Mesenchymal stem cell (in vitro differentiated cells and primary cell): ENCODE results near the gene NLGN1.

Source experiments
- DNase-seq: peaks from one replicate; pipeline ENCODE4 v3.0.0-alpha.2; 2013
- H2AFZ ChIP-seq: one replicate; pipeline ENCODE4 v1.6.1; 2013; ENCODE audit warnings: low read depth, mild to moderate bottlenecking, control low read depth, inconsistent platforms, low read length, moderate library complexity
- H2AK5ac ChIP-seq: 2 replicates; pipeline ENCODE4 v1.6.1; 2013; ENCODE audit warnings: low read length, moderate library complexity, mild to moderate bottlenecking, inconsistent platforms; ENCODE audit not compliant: severe bottlenecking
- H2BK120ac ChIP-seq: one replicate; pipeline ENCODE4 v1.6.1; 2013; ENCODE audit warnings: low read depth, mild to moderate bottlenecking, inconsistent platforms, low read length, moderate library complexity
- H2BK12ac ChIP-seq, 2 experiments: one replicate each; pipeline ENCODE4 v1.6.1; 2013; ENCODE audit warnings: inconsistent platforms in 2 of 2, low read length in 2 of 2, mild to moderate bottlenecking in 2 of 2, moderate library complexity in 2 of 2, control low read depth in 1 of 2
- H2BK15ac ChIP-seq: one replicate; pipeline ENCODE4 v1.6.1; 2013; ENCODE audit warnings: mild to moderate bottlenecking, low read depth, inconsistent platforms; ENCODE audit not compliant: poor library complexity, severe bottlenecking
- H2BK5ac ChIP-seq: 2 replicates; pipeline ENCODE4 v1.6.1; 2013; ENCODE audit warnings: low read depth, mild to moderate bottlenecking, low read length, control low read depth, inconsistent platforms; ENCODE audit not compliant: poor library complexity, severe bottlenecking
- H3K14ac ChIP-seq, 2 experiments: one replicate each; pipeline ENCODE4 v1.6.1; 2013; ENCODE audit warnings: inconsistent platforms in 2 of 2, low read length in 2 of 2, control low read depth in 1 of 2, mild to moderate bottlenecking in 1 of 2, moderate library complexity in 1 of 2
- H3K18ac ChIP-seq, 2 experiments: one replicate each; pipeline ENCODE4 v1.6.1; 2013; ENCODE audit warnings: inconsistent platforms in 2 of 2, low read length in 2 of 2, control low read depth in 1 of 2, low read depth in 1 of 2, mild to moderate bottlenecking in 1 of 2
- H3K23ac ChIP-seq, 2 experiments: one replicate each; pipeline ENCODE4 v1.6.1; 2013; ENCODE audit warnings: inconsistent platforms in 2 of 2, low read length in 2 of 2, mild to moderate bottlenecking in 2 of 2, moderate library complexity in 2 of 2, control low read depth in 1 of 2
- H3K27ac ChIP-seq: 2 replicates; pipeline ENCODE4 v1.5.1; 2013; ENCODE audit warnings: mild to moderate bottlenecking, moderate library complexity, low read length, control low read depth, inconsistent platforms; ENCODE audit not compliant: poor library complexity, severe bottlenecking
- H3K27me3 ChIP-seq, 2 experiments: 2 replicates each; pipeline versions ENCODE4 v1.6.1 to v1.7.0; 2013; ENCODE audit warnings: low read length in 2 of 2, mild to moderate bottlenecking in 2 of 2, moderate library complexity in 2 of 2, control low read depth in 1 of 2, inconsistent platforms in 1 of 2; ENCODE audit not compliant: control insufficient read depth in 1 of 2, insufficient read depth in 1 of 2
- H3K36me3 ChIP-seq, 2 experiments: 2 replicates each; pipeline versions ENCODE4 v1.6.1 to v1.7.0; 2013; ENCODE audit warnings: low read length in 2 of 2, control low read depth in 1 of 2, inconsistent platforms in 1 of 2, low read depth in 1 of 2, mild to moderate bottlenecking in 1 of 2; ENCODE audit not compliant: insufficient read depth in 2 of 2, control insufficient read depth in 1 of 2
- H3K4ac ChIP-seq, 2 experiments: one replicate each; pipeline ENCODE4 v1.6.1; 2013; ENCODE audit warnings: inconsistent platforms in 2 of 2, low read length in 2 of 2, mild to moderate bottlenecking in 2 of 2, moderate library complexity in 2 of 2, control low read depth in 1 of 2, low read depth in 1 of 2
- H3K4me1 ChIP-seq: 2 replicates; pipeline ENCODE4 v1.6.1; 2013; ENCODE audit warnings: low read depth, low read length, control low read depth; ENCODE audit not compliant: control insufficient read depth, insufficient read depth
- H3K4me2 ChIP-seq: 2 replicates; pipeline ENCODE4 v1.6.1; 2013; ENCODE audit warnings: low read length, mild to moderate bottlenecking, inconsistent platforms; ENCODE audit not compliant: poor library complexity, severe bottlenecking
- H3K4me3 ChIP-seq, 2 experiments: 2 replicates each; pipeline versions ENCODE4 v1.5.1 to v1.7.0; 2013; ENCODE audit warnings: low read length in 2 of 2, mild to moderate bottlenecking in 2 of 2, control low read depth in 1 of 2, low read depth in 1 of 2; ENCODE audit not compliant: insufficient read depth in 1 of 2
- H3K79me1 ChIP-seq: replicated peaks from 2 replicates; pipeline ENCODE4 v1.6.1; 2013; ENCODE audit warnings: mild to moderate bottlenecking, control low read depth, low read length, inconsistent platforms; ENCODE audit not compliant: poor library complexity, severe bottlenecking
- H3K9ac ChIP-seq: 2 replicates; pipeline ENCODE4 v1.7.0; 2013; ENCODE audit warnings: mild to moderate bottlenecking, low read length, moderate library complexity
- H3K9me3 ChIP-seq: 2 replicates; pipeline ENCODE4 v1.7.0; 2013; ENCODE audit warnings: mild to moderate bottlenecking, low read length; ENCODE audit not compliant: control insufficient read depth
- H4K8ac ChIP-seq: one replicate; pipeline ENCODE4 v1.6.1; 2013; ENCODE audit warnings: inconsistent platforms, mild to moderate bottlenecking, low read length, moderate library complexity
- H4K91ac ChIP-seq: one replicate; pipeline ENCODE4 v1.6.1; 2013; ENCODE audit warnings: mild to moderate bottlenecking, low read length, inconsistent platforms
- WGBS: methylation state at CpG from one replicate; pipeline ENCODE4 v1.1.7; 2013; ENCODE audit warnings: mixed read lengths; 5-methylcytosine and 5-hydroxymethylcytosine counted together

Gene NLGN1

GRCh38 chr3:174330303-174330702 is 932.8 kb downstream of the NLGN1 start:
- H3K79me1 ChIP-seq: no peaks in the 10 kb centered on the region
- H3K4ac ChIP-seq: no peak overlapping the region
- no peak overlapping the region for H2BK15ac ChIP-seq
- H3K23ac ChIP-seq: no peak overlapping the region
- no peaks in the 10 kb centered on the region for H3K4me1 ChIP-seq
- no peak overlapping the region for H2BK120ac ChIP-seq
- no peak overlapping the region for H3K14ac ChIP-seq
- no peaks in the 10 kb centered on the region for H3K36me3 ChIP-seq
- no peak overlapping the region for H2BK5ac ChIP-seq
- peak; percentile 30 for DNase-seq
- no peaks in the 10 kb centered on the region for H3K27me3 ChIP-seq
- H2BK12ac ChIP-seq: no peak overlapping the region
- H2AK5ac ChIP-seq: no peak overlapping the region
- H3K27ac ChIP-seq: peak overlapping the region; percentile 3
- no peak overlapping the region for H3K4me2 ChIP-seq
- no peak overlapping the region for H2AFZ ChIP-seq
- H4K91ac ChIP-seq: no peak overlapping the region
- H3K9me3 ChIP-seq: no peaks in the 10 kb centered on the region
- H3K18ac ChIP-seq: no peak overlapping the region
- H3K9ac ChIP-seq: no peak overlapping the region
- H4K8ac ChIP-seq: no peak overlapping the region
- peak overlapping the region in 1 of 2 experiments; percentile 58 for H3K4me3 ChIP-seq

GRCh38 chr3:174331095-174331800 is 933.7 kb downstream of the NLGN1 start:
- H3K36me3 ChIP-seq: no peaks in the 10 kb centered on the region
- H3K4me2 ChIP-seq: no peak overlapping the region
- no peaks in the 10 kb centered on the region for H3K27me3 ChIP-seq
- H3K14ac ChIP-seq: no peak overlapping the region
- no peak overlapping the region for H2BK120ac ChIP-seq
- H2BK12ac ChIP-seq: no peak overlapping the region
- H2BK15ac ChIP-seq: no peak overlapping the region
- H2BK5ac ChIP-seq: no peak overlapping the region
- no peak overlapping the region for H2AK5ac ChIP-seq
- H2AFZ ChIP-seq: no peak overlapping the region
- no peaks in the 10 kb centered on the region for H3K9me3 ChIP-seq
- no peak overlapping the region for H3K27ac ChIP-seq
- no peak overlapping the region for H3K9ac ChIP-seq
- H4K8ac ChIP-seq: no peak overlapping the region
- DNase-seq: no peak
- H3K23ac ChIP-seq: no peak overlapping the region
- no peaks in the 10 kb centered on the region for H3K79me1 ChIP-seq
- H3K4ac ChIP-seq: no peak overlapping the region
- H3K4me3 ChIP-seq: no peak overlapping the region
- no peaks in the 10 kb centered on the region for H3K4me1 ChIP-seq
- no peak overlapping the region for H3K18ac ChIP-seq
- whole genome bisulfite sequencing: 93% methylated on average over 3 of the region's 6 CpGs
- no peak overlapping the region for H4K91ac ChIP-seq

- Histone ChIP-seq H3K9ac (no peak overlapping the region), H2AK5ac (no peak overlapping the region), H2AFZ (no peak overlapping the region), H3K36me3 (no peaks in the 10 kb centered on the region), H3K27ac (no peak overlapping the region), H2BK15ac (no peak overlapping the region), H3K18ac (no peak overlapping the region), H3K9me3 (no peaks in the 10 kb centered on the region), H3K4me2 (no peak overlapping the region), H2BK12ac (no peak overlapping the region), H2BK120ac (no peak overlapping the region), H4K91ac (no peak overlapping the region), H3K27me3 (no peaks in the 10 kb centered on the region), H3K23ac (no peak overlapping the region), H2BK5ac (no peak overlapping the region), H3K4me3 (no peak overlapping the region), H3K4ac (no peak overlapping the region), H3K14ac (no peak overlapping the region), H4K8ac (no peak overlapping the region), H3K79me1 (no peaks in the 10 kb centered on the region), H3K4me1 (no peaks in the 10 kb centered on the region)
- no peak for DNase-seq
- whole genome bisulfite sequencing: no CpG with 5 or more reads among the region's 2 CpGs
Observed at GRCh38 chr3:174332391-174332790, 934.8 kb downstream of the NLGN1 start.

GRCh38 chr3:174333640-174334039 is 936.1 kb downstream of the NLGN1 start:
- Histone ChIP-seq H3K27ac (no peak overlapping the region), H3K23ac (no peak overlapping the region), H3K36me3 (no peaks in the 10 kb centered on the region), H3K4me1 (no peaks in the 10 kb centered on the region), H2AFZ (no peak overlapping the region), H2AK5ac (no peak overlapping the region), H2BK15ac (no peak overlapping the region), H2BK12ac (no peak overlapping the region), H3K27me3 (no peaks in the 10 kb centered on the region), H2BK5ac (no peak overlapping the region), H3K18ac (no peak overlapping the region), H3K9ac (no peak overlapping the region), H3K4ac (no peak overlapping the region), H4K8ac (no peak overlapping the region), H3K4me2 (no peak overlapping the region), H4K91ac (no peak overlapping the region), H3K9me3 (no peaks in the 10 kb centered on the region), H2BK120ac (no peak overlapping the region), H3K4me3 (no peak overlapping the region), H3K79me1 (no peaks in the 10 kb centered on the region), H3K14ac (no peak overlapping the region)
- 86% methylated on average over 2 of the region's 2 CpGs for WGBS
- DNase-seq: no peak
